Upper lobe of left lung (tissue), 6 donors: Measurements from ENCODE around the gene FOXN3. TPM values are rescaled to one million over a fixed set of nuclear protein-coding genes. Genes with fewer than 3 reads are reported as not detected.

Source experiments
- ATAC-seq, 2 donors: fragments of 200-7000 bp; cut with Tn5 transposase; one replicate each; pipeline ENCODE4 v1.9.1; 2022; ENCODE audit warnings: mild to moderate bottlenecking in 2 of 2, moderate library complexity in 2 of 2; ENCODE audit not compliant: low FRiP score in 2 of 2
- DNase-seq, 2 donors: peaks; one replicate each; pipeline ENCODE4 v3.0.0-alpha.2; 2019 to 2020
- H3K27ac ChIP-seq, 4 donors: fragments of 200-600 bp; sonication (generic); one replicate each; pipeline ENCODE4 v1.5.1; 2016 to 2019
- H3K27me3 ChIP-seq, 4 donors: fragments of 200-600 bp; sonication (generic); one replicate each; pipeline ENCODE4 v1.5.1; 2017 to 2019
- H3K36me3 ChIP-seq, 4 donors: fragments of 200-600 bp; sonication (generic); one replicate each; pipeline ENCODE4 v1.5.1; 2016 to 2019
- H3K4me1 ChIP-seq, 4 donors: fragments of 200-600 bp; sonication (generic); one replicate each; pipeline ENCODE4 v1.5.1; 2018 to 2019
- H3K4me3 ChIP-seq, 4 donors: fragments of 200-600 bp; sonication (generic); one replicate each; pipeline ENCODE4 v1.5.1; 2017 to 2019; ENCODE audit warnings: mild to moderate bottlenecking in 2 of 4, moderate library complexity in 1 of 4
- H3K9me3 ChIP-seq, 4 donors: fragments of 200-600 bp; sonication (generic); one replicate each; pipeline ENCODE4 v1.5.1; 2018 to 2019
- EP300 ChIP-seq, 4 donors: sonication (generic); formaldehyde crosslinking; IDR thresholded peaks; one replicate each; pipeline ENCODE4 v1.5.1; 2017; ENCODE audit warnings: antibody characterized with exemption in 4 of 4, control low read depth in 2 of 4
- POLR2A ChIP-seq, 4 donors: fragments of 450-650 bp; IDR thresholded peaks; one replicate each; pipeline ENCODE4 v1.5.1; 2016 to 2017; ENCODE audit warnings: antibody characterized with exemption in 4 of 4, mild to moderate bottlenecking in 2 of 4
- POLR2AphosphoS5 ChIP-seq, 2 donors: sonication (generic); formaldehyde crosslinking; IDR thresholded peaks; one replicate each; pipeline ENCODE4 v1.5.1; 2017; ENCODE audit warnings: antibody characterized with exemption in 2 of 2
- WGBS, 2 donors: methylation state at CpG; one replicate each; pipeline ENCODE4 v1.1.5; 2017 to 2018; 5-methylcytosine and 5-hydroxymethylcytosine counted together
- total RNA-seq, 6 donors: library from RNA; depleted of rRNA in 4 of 6; stranded (reverse); fragments of >200 nt in 4 of 6; gene quantifications; one replicate each; pipeline versions ENCODE4 v1.1.0 to v1.2.1, GENCODE V29; 2016 to 2021
- TF ChIP-seq, protein P1 (sequence below), 6 experiments: fragments of 450-650 bp in 4 of 6; fragments of 200-600 bp in 2 of 6; sonication (generic) in 2 of 6; IDR thresholded peaks; one replicate each; pipeline ENCODE4 v1.5.1; 2016 to 2019; ENCODE audit warnings: antibody characterized with exemption in 6 of 6
- donor health status: DM: no; HTN: no; CAD: no; lungs with moderate emphysema.
- donor health status: DM: no; HTN: yes; CAD: no; lungs with severe emphysema.

FOXN3 gene
- total RNA-seq, 6 donors from 2014 or later, result 63.4 to 115 (median 77.2) TPM

DNA sequence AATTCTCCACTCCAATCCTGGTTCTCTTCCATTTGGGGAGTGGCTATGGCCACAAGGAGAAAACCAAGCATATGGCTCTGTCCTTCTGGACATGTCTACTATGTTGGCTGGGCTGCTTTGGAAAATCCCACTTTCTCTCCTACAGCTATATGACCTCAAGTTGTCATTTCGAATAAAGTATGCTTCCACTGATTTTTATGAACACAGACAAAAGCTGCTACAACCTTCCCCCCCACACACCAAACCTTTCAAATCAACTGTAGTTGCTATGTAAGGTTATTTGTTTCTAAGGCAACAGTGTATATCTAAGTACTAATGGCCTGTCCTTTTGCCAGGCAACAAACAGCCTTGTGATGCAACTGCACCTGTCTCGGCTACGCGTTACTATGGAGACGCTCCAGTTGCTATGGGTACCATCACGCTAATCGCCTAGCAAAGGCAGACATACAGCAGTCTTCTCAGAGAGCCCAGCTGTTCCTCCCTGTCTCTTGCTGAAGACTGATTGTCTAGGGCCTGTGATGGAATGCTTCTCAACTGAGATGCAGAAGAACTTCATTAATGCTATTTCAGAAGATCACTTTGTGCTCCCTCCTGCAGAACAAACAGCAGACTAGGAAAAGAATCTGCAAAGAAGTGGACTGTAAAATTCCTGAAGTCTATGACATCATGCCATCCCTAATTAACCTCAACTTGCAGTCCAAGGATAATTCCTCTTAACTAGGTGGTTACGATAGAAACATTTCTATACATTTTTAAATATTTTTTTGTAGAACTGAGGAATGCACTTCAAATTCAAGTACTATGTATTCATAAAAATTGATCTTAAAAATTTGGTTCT, 67.6 kb downstream of the FOXN3 start:
- no peaks in the 10 kb centered on the region for H3K27me3 ChIP-seq
- WGBS, 2 donors, result 79 to 88% methylated on average over 8 of the region's 8 CpGs
- DNase-seq, result no peak
- H3K27ac ChIP-seq, result no peak overlapping the region
- peak in 1 of 2 donors; percentile 45 for ATAC-seq
- no peak for TF ChIP-seq POLR2A (IDR thresholded peaks at IDR 0.05)
- no peak for TF ChIP-seq POLR2AphosphoS5 (IDR thresholded peaks at IDR 0.05)
- no peak for TF ChIP-seq EP300 (IDR thresholded peaks at IDR 0.05)
- TF ChIP-seq, protein P1, sequence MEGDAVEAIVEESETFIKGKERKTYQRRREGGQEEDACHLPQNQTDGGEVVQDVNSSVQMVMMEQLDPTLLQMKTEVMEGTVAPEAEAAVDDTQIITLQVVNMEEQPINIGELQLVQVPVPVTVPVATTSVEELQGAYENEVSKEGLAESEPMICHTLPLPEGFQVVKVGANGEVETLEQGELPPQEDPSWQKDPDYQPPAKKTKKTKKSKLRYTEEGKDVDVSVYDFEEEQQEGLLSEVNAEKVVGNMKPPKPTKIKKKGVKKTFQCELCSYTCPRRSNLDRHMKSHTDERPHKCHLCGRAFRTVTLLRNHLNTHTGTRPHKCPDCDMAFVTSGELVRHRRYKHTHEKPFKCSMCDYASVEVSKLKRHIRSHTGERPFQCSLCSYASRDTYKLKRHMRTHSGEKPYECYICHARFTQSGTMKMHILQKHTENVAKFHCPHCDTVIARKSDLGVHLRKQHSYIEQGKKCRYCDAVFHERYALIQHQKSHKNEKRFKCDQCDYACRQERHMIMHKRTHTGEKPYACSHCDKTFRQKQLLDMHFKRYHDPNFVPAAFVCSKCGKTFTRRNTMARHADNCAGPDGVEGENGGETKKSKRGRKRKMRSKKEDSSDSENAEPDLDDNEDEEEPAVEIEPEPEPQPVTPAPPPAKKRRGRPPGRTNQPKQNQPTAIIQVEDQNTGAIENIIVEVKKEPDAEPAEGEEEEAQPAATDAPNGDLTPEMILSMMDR (IDR thresholded peaks at IDR 0.05), result no peak
- H3K4me1 ChIP-seq, result peaks cover 19 to 27% (median 23%) of the 10 kb centered on the region in 4 donors
- H3K4me3 ChIP-seq, result no peak overlapping the region
- peaks cover 0 to 13% (median 2%) of the 10 kb centered on the region in 4 donors for H3K36me3 ChIP-seq
- H3K9me3 ChIP-seq, result no peaks in the 10 kb centered on the region

DNA sequence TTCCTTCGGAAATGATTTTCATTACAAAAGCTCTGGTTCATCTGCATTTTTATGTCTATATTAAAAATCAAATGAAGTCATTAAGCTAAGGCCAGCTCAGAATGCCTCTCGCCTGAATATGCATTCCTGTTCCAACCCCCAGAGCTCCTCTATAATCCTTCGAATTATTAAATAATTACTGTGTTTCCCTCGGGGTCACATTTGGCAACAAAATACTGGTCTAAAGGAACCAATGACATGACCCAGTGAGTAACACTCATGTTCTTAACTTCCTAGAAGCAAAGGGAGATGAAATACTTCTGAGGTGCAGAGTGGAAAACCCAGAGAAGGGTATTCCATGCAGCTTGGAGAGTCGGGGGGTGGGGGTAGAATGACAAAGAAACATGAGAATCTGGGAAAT, 68.3 kb downstream of the FOXN3 start:
- Histone ChIP-seq H3K4me1 (peaks cover 19 to 27% (median 23%) of the 10 kb centered on the region in 4 donors), H3K27ac (no peak overlapping the region), H3K4me3 (no peak overlapping the region), H3K27me3 (no peaks in the 10 kb centered on the region), H3K9me3 (no peaks in the 10 kb centered on the region), H3K36me3 (peaks cover 0 to 13% (median 2%) of the 10 kb centered on the region in 4 donors)
- TF ChIP-seq POLR2AphosphoS5 (IDR thresholded peaks at IDR 0.05), result no peak
- no peak for TF ChIP-seq EP300 (IDR thresholded peaks at IDR 0.05)
- TF ChIP-seq, protein P1 (IDR thresholded peaks at IDR 0.05), result no peak
- no peak for TF ChIP-seq POLR2A (IDR thresholded peaks at IDR 0.05)
- ATAC-seq (no peak), DNase-seq (no peak)
- 85 to 88% methylated on average over 5 of the region's 5 CpGs for WGBS, 2 donors

DNA sequence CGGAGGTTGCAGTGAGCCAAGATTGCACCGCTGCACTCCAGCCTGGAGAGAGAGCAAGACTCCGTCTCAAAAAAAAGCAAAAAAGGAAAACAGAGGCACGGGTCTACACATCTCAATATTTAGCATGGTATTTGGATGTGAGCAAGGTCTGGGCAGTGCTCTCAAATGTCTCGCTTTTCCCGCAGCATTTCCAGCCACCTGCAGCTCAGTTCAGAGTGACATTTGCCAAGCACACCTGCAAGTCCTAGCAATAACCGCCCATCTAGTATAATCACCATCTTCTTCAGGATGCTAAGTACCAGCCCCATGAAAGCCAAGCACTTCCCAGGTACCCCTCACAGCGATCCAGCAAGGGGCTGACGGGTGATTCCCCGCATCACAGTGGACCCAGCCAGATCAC, 69.1 kb downstream of the FOXN3 start:
- Histone ChIP-seq H3K9me3 (no peaks in the 10 kb centered on the region), H3K27me3 (no peaks in the 10 kb centered on the region), H3K4me1 (peaks cover 18 to 24% (median 20%) of the 10 kb centered on the region in 4 donors), H3K4me3 (no peak overlapping the region), H3K36me3 (peaks cover 0 to 13% (median 2%) of the 10 kb centered on the region in 4 donors), H3K27ac (no peak overlapping the region)
- DNase-seq (no peak), ATAC-seq (no peak)
- 96 to 99% methylated on average over 10 of the region's 10 CpGs for WGBS, 2 donors
- TF ChIP-seq POLR2A (IDR thresholded peaks at IDR 0.05) (no peak), EP300 (IDR thresholded peaks at IDR 0.05) (no peak), POLR2AphosphoS5 (IDR thresholded peaks at IDR 0.05) (no peak)
- TF ChIP-seq, protein P1 (IDR thresholded peaks at IDR 0.05), result no peak

DNA sequence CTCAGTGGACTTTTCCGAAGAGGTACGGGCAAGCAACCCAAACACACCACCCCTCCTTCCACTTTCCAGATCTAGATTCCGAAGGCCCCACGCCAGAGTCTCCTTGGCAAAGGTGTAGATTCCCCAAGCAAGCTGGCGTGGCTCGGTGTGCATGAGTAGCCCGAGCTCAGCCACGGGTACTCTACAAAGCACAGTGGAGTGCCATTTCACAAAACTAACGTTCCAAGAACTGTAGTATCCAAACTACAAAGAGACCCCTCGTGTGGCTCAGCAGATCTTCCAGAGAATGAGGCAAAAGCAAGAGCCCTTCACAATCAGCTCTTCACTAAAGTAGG, 72.1 kb downstream of the FOXN3 start:
- no peaks in the 10 kb centered on the region for H3K27me3 ChIP-seq
- TF ChIP-seq POLR2A (IDR thresholded peaks at IDR 0.05), result no peak
- TF ChIP-seq POLR2AphosphoS5 (IDR thresholded peaks at IDR 0.05), result no peak
- TF ChIP-seq EP300 (IDR thresholded peaks at IDR 0.05), result no peak
- TF ChIP-seq, protein P1 (IDR thresholded peaks at IDR 0.05), result no peak
- no peak overlapping the region for H3K27ac ChIP-seq
- peaks cover 0 to 11% (median 10%) of the 10 kb centered on the region in 4 donors for H3K4me1 ChIP-seq
- WGBS, 2 donors, result 49 to 78% methylated on average over 10 of the region's 10 CpGs
- no peak for ATAC-seq
- H3K4me3 ChIP-seq, result no peak overlapping the region
- H3K9me3 ChIP-seq, result no peaks in the 10 kb centered on the region
- no peak for DNase-seq
- peaks cover 0 to 10% (median 2%) of the 10 kb centered on the region in 4 donors for H3K36me3 ChIP-seq
